Right lung (tissue), 5 donors: Measurements from ENCODE around the gene CPEB4. TPM values are rescaled to one million over a fixed set of nuclear protein-coding genes. Genes with fewer than 3 reads are reported as not detected.

Experiments used
- DNase-seq, 2 donors: peaks; one replicate each; pipeline ENCODE4 v3.0.0-alpha.2; 2013
- polyA plus RNA-seq, 5 donors: library from polyadenylated mRNA; unstranded; fragments of 120-200 nt; gene quantifications; one replicate each; pipeline versions ENCODE4 v1.2.1 to v1.2.3, GENCODE V29; 2013; ENCODE audit warnings: inconsistent platforms in 1 of 5, low replicate concordance in 1 of 5; ENCODE audit not compliant: insufficient read length in 5 of 5, insufficient read depth in 1 of 5

Gene CPEB4
- polyA plus RNA-seq, 5 donors: 12.3 to 18.5 (median 17.0) TPM

- DNase-seq: no peak
Observed at GRCh38 chr5:173913686-173914321, 25.7 kb downstream of the CPEB4 start.

- DNase-seq: no peak
Observed at GRCh38 chr5:173915310-173916014, 27.3 kb downstream of the CPEB4 start.

- no peak for DNase-seq
Observed at GRCh38 chr5:173916233-173916632, 28.1 kb downstream of the CPEB4 start.

GRCh38 chr5:173917788-173918786, 29.9 kb downstream of the CPEB4 start:
- DNase-seq: peak; percentile 86 to 89

- DNase-seq: no peak
Observed at GRCh38 chr5:173919443-173919842, 31.3 kb downstream of the CPEB4 start.

- DNase-seq: no peak
Observed at GRCh38 chr5:173920024-173920753, 32.0 kb downstream of the CPEB4 start.

- no peak for DNase-seq
Observed at GRCh38 chr5:173920866-173921555, 32.9 kb downstream of the CPEB4 start.

- no peak for DNase-seq
Observed at GRCh38 chr5:173922527-173922926, 34.4 kb downstream of the CPEB4 start.

GRCh38 chr5:173923218-173924095, 35.3 kb downstream of the CPEB4 start:
- DNase-seq: no peak

- no peak for DNase-seq
Observed at GRCh38 chr5:173924899-173925298, 36.8 kb downstream of the CPEB4 start.

GRCh38 chr5:173925449-173926071, 37.4 kb downstream of the CPEB4 start:
- DNase-seq: no peak

- DNase-seq: no peak
Observed at GRCh38 chr5:173926359-173926758, 38.2 kb downstream of the CPEB4 start.

GRCh38 chr5:173928871-173929574, 40.9 kb downstream of the CPEB4 start:
- DNase-seq: no peak

- DNase-seq: no peak
Observed at GRCh38 chr5:173932695-173933139, 44.6 kb downstream of the CPEB4 start.

GRCh38 chr5:173933901-173934300, 45.8 kb downstream of the CPEB4 start:
- no peak for DNase-seq

GRCh38 chr5:173935396-173935795, 47.2 kb downstream of the CPEB4 start:
- peak in 1 of 2 donors; percentile 14 for DNase-seq

GRCh38 chr5:173940269-173940668, 52.1 kb downstream of the CPEB4 start:
- DNase-seq: peak; percentile 52 to 62

- DNase-seq: no peak
Observed at GRCh38 chr5:173941102-173941501, 53.0 kb downstream of the CPEB4 start.
